Globus pallidus (tissue), 1 donor: ENCODE results near the gene SURF1.
"Not testable (repeated sequence)": the region's sequence is repeated elsewhere in the genome, so short reads cannot be mapped to it uniquely, and the experiment has no call there.

ENCODE experiments used
- DNase-seq: peaks from one replicate; pipeline ENCODE4 v3.0.0-alpha.2; 2015; ENCODE audit warnings: low spot score

Gene SURF1

GRCh38 chr9:133342570-133342969, 13.7 kb downstream of the SURF1 start:
- no peak for DNase-seq

DNA sequence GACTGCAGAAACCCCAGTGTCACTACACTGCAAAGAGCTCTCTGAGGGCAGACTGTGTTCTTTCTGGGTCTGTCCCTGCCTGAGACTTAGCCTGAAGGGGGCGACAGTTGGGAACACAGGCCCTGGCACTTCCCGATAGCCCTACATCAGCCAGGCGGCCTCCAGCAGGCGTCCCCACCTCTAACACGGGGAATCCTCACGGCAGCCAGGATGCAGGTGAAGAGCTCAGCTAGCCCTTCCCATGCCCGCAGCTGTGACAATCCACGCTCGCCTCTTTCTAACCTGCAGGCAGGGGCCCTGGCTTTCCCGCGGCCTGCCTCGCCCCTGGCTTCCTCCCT, 14.2 kb downstream of the SURF1 start:
- DNase-seq, result no peak

DNA sequence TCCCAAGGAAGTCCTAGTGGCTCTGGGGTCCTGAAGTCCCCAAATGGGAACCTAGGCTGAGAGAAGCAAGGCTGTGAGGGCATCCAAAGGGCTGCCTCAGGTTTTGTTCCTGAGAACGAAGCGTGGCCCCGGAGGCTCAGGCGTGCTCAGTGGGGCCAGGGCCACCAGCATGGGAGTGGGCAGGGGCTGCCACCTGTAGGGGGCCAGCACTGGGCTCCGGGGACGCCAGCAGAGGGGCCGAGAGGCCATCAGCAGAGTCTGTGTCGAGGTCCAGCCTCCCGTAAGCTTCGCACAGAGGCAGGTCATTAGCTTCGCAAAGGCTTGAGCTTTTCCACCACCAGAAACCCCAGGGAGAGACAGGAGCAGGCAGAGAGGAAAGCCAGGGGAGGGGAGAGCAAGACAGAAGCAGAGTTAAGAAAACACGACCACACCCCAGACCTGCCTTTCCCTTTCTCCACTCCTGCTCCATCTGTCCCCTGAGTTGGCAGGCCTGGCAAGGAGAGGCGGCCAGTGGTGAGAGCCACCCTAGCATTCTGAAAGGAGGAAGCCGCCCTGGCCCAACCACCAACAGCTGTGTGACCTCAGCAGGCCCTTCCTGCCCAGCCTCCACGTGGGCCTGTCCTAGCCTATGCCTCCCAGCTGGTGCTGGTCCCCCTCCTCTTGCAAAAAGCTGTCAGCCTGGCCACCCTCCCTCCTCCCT, 14.8 kb downstream of the SURF1 start:
- no peak for DNase-seq

- no peak for DNase-seq
Measured at GRCh38 chr9:133340916-133341315, 15.4 kb downstream of the SURF1 start.

- DNase-seq, result no peak
Measured at GRCh38 chr9:133340256-133340655, 16.0 kb downstream of the SURF1 start.

- DNase-seq, result no peak
Measured at GRCh38 chr9:133339641-133340040, 16.6 kb downstream of the SURF1 start.

GRCh38 chr9:133335924-133336811, 20.1 kb downstream of the SURF1 start, which contains the start of gene SURF6:
SURF6 (minus strand) TSS chr9:133336188; CDS start chr9:133336132, 56 bp downstream.
- DNase-seq, result peak; percentile 81

DNA sequence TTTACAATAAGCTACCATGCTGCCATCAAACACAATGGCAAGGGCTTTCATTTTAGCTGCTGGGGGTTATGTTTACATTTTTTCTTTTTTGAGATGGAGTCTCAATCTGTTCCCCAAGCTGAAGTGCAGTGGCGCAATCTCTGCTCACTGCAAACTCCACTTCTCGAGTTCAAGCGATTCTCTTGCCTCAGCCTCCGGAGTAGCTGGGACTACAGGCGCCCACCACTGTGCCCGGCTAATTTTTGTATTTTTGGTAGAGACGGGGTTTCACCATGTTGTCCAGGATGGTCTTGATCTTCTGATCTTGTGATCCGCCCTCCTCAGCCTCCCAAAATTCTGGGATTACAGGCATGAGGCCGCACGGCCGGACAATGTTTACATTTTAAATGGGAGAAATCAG, 21.4 kb downstream of the SURF1 start:
- not testable (repeated sequence) for DNase-seq

DNA sequence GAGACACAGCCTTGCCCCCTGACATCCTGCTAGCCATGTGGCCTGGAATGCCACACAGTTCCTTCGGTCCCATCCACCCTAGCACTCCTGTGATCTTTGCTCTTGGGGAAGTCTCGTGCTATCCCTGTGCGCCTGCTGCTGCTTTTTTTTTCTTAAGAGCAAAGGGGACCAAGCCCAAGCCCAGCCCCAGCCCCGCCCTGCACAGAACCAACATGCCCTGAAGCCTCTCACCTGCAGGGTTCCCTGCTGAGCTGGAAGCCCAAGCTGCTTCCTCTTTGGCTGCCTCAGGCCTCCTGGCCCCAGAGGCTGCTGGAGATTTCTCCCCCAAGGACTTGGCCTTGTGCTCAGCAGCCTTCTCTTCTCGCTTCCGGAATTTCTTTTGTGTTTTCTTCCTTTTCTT, 22.1 kb downstream of the SURF1 start:
- DNase-seq, result no peak

DNA sequence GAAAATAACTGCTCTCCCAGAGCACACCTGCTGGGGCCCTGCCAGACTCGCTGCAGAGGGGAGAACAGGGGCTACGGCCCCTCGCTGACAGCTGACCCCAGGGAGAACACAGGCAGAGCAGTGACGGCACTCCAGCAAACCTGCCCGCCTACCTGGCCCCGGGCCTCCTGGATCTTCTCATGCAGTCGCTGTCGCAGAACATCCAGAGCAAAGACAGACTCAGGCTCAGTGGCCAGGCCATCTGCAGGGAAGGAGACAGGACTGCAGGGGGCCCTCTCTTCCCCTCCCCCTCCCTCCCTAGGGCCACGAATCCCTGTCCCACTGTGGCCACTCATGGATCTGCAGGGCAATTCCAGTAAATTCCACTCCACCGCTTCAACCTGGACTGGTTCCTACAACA, 22.7 kb downstream of the SURF1 start:
- DNase-seq, result no peak

- DNase-seq, result no peak
Measured at GRCh38 chr9:133333011-133333410, 23.3 kb downstream of the SURF1 start.

DNA sequence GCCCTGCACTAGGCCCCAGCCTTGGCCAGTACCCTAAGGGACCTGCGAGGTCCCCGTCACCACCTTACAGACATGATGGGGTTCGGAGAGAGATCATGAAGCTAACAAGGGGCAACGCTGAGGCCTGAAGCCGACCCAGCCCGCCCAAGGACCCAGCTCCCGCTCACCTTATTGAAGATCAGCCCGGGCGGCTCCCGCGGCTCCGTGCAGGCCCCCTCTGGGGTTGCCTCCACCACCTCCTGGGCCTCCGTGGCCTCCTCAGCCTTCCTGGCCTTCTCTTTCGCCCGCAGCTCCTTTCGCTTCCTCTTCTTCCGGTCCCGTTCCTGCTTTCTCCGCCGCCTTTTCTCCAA, 23.9 kb downstream of the SURF1 start:
- no peak for DNase-seq

DNA sequence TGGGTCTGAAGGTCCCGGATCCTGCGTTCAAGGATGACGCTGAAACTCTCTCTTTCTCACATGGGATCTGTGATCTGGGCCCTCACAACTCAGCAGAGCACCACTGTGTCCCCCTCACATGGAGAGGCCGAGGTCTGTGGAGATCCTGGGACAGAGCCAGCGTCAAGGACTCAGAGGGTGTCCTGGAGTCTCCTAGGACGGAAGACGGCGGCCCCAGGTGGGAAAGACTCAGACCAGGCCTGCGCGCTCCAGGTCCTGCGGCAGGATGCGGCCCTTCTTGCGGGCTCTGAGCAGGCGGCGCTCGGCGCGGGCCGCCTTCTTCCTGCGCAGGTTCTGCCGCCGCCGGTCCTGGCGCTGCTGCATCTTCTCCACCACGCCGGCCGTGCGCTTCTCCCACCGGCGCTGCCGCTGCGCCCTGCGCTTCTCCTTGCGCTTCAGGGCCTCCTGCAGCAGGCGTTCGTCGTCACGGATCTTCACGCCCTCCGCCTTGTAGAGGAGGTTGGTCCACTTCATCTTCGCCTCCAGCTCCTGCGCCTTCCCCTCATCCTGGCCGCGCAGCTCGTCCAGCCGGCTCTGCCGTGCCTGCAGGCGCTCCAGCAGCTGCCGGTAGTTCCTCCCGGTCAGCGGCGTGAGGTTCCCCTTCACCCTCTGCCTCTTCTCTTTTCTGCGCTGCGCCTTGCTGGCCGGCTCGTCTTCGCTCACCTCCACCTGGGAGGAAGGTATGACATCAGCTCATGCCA, 24.5 kb downstream of the SURF1 start:
- no peak for DNase-seq

DNA sequence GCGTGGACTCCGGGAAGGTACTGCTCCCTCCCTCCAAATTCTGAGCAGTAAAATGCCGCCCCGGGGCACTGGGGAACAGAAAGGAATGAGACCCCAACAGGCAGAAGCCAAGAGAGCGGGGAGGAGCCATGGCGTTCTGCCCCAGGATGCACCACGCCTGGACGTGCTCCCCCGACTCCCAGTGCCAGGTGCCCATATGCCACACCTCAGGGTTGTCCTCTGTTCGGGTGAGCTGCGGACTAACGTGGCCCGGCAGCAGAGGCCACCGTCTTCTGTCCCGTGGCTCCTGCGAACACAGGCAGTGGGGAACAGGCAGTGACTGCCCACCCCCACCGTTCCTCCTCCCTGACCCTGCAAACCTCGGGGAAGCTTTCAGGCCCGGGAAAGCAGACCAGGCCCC, 25.1 kb downstream of the SURF1 start:
- no peak for DNase-seq

DNA sequence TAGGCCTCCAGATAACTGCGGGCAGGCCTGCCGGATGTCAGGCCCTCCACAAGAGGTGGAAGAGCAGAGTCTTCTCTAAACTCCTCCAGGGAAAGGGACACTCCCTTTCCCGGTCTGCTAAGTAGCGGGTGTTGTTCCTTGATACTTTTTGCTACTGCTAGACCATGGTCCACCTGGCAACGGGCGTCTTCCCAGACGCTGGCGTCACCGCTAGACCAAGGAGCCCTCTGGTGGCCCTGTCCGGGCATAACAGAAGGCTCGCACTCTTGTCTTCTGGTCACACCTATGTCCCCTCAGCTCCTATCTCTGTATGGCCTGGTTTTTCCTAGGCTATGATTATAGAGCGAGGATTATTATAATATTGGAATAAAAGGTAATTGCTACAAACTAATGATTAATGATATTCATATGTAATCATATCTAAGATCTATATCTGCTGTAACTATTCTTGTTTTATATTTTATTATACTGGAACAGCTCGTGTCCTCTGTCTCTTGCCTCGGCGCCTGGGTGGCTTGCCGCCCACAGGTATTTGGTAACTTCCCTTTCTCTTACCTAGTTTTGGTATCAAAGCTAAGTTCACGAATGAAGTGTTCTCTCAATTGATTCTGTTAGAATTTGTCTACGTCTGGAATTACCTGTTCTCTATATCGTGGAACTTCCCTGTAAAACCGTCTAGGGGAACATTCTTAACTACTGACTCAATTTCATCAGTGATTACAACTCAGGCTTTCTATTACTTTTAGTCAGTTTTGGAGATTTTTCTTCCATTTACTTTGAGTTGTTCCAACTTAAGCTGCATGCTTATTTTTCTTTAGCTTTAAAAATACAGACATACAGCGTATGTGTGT, 26.8 kb downstream of the SURF1 start:
- DNase-seq, result not testable (repeated sequence)

DNA sequence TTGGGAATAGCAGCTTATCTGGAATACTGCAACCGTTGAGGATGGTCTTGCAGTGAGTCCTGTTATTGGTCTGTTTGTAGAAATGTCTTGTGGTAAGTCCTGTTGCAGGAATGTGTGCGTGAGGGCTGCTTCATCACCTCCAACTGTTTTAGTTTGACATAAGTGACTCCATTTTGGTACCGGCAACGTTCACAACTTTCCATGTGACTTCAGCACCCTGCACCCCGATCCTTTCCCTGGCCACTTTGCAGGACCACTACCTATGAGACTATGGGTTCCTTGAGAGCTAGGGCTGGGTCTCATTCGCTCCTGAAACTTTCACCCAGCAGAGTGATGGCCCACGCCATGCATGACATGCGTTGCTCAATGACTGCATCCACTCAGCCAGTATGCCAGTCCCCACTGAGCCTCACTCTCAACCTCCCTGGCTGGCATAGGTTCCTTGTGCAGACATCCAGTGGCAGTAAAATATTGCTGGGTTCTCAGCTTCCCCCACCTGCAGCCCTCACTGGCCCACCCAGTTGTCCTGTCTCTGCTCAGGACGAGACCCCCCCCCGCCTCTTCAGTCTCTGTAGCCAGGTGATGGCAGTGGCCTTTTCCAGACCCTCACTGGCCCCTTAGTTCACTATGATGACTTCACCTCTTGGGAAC, 28.3 kb downstream of the SURF1 start:
- no peak for DNase-seq

DNA sequence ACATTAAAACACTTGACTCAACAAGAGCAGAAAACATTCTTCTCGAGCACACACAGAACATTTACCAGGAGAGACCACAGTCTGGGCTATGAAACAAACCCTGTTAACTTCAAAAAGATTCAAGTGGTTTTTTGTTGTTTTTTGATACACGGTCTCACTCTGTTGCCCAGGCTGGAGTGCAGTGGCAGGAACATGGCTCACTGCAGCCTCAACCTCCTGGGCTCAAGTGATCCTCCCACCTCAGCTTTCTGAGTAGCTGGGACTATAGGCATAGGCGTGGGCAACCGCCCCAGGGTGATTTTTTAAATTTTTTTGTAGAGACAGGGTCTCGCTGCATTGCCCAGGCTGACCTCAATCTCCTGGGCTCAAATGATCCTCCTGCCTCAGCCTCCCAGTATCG, 29.3 kb downstream of the SURF1 start:
- DNase-seq, result not testable (repeated sequence)

GRCh38 chr9:133323991-133324703, 32.1 kb downstream of the SURF1 start:
- no peak for DNase-seq

DNA sequence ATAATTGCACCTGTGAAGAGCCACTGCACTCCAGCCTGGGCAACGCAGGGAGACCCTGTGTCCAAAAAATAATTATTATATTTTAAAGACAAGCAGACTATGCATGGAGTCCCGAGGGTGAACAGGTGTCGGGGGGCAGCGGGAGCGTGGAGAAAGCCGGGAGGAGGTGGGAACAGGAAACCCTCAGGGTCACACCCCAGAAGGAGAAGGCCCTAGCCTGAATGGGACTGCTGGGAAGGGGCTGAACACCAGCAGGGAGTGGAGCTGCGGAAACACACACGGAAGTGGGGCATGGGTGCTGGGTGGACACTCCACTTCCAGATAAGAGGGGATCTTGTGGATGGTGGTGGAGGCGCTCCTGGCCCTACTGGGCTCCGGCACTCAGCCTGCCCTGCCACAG, 33.1 kb downstream of the SURF1 start:
- no peak for DNase-seq

GRCh38 chr9:133322701-133323100, 33.6 kb downstream of the SURF1 start:
- DNase-seq, result no peak
